CD4-positive, alpha-beta memory T cell (primary cell): Measurements from ENCODE around the gene MTG1. TPM values are rescaled to one million over a fixed set of nuclear protein-coding genes. Genes with fewer than 3 reads are reported as not detected.

Experiments used
- CTCF ChIA-PET: fragments of 350-600 bp; sonication (Branson Sonifier 250); formaldehyde crosslinking; loops from one replicate; lab custom pipeline; 2021; ENCODE audit warnings: inconsistent platforms; ENCODE audit not compliant: partially characterized antibody; lab: Charles Lee
- POLR2A ChIA-PET: fragments of 350-600 bp; sonication (Branson Sonifier 250); formaldehyde crosslinking; loops from one replicate; lab custom pipeline; 2021; ENCODE audit not compliant: partially characterized antibody; lab: Charles Lee
- DNase-seq, 5 donors: peaks; one replicate each; pipeline versions ENCODE4 v3.0.0 to v3.0.0-alpha.2; 2020 to 2022; ENCODE audit warnings: mixed read lengths in 1 of 5
- H3K27ac ChIP-seq: one replicate; pipeline ENCODE4 v1.7.0; 2013; ENCODE audit warnings: low read depth, low read length
- H3K27me3 ChIP-seq: 2 replicates; pipeline ENCODE4 v1.7.0; 2013; ENCODE audit warnings: mild to moderate bottlenecking, low read length, moderate library complexity; ENCODE audit not compliant: insufficient read depth
- H3K36me3 ChIP-seq: 2 replicates; pipeline ENCODE4 v1.7.0; 2013; ENCODE audit warnings: mild to moderate bottlenecking, low read length, moderate library complexity; ENCODE audit not compliant: insufficient read depth
- H3K4me1 ChIP-seq: 2 replicates; pipeline ENCODE4 v1.7.0; 2013; ENCODE audit warnings: mild to moderate bottlenecking, low read length, moderate library complexity; ENCODE audit not compliant: insufficient read depth
- H3K4me3 ChIP-seq, 2 donors: one replicate each; pipeline ENCODE4 v1.7.0; 2013; ENCODE audit warnings: low read length in 2 of 2, mild to moderate bottlenecking in 1 of 2
- H3K9me3 ChIP-seq, 2 donors: one replicate each; pipeline ENCODE4 v1.7.0; 2013; ENCODE audit warnings: low read length in 2 of 2, control low read depth in 1 of 2; ENCODE audit not compliant: control insufficient read depth in 1 of 2
- H3K27ac Mint-ChIP-seq, 7 donors: one replicate each; pipeline ENCODE4 v1.8.0; 2020 to 2021; ENCODE audit warnings: mixed read lengths in 7 of 7, mild to moderate bottlenecking in 6 of 7, inconsistent platforms in 3 of 7, moderate library complexity in 3 of 7
- H3K27me3 Mint-ChIP-seq, 2 donors: one replicate each; pipeline ENCODE4 v1.8.0; 2020 to 2021; ENCODE audit warnings: mixed read lengths in 2 of 2
- H3K36me3 Mint-ChIP-seq, 2 donors: one replicate each; pipeline ENCODE4 v1.8.0; 2020 to 2021; ENCODE audit warnings: mixed read lengths in 2 of 2, inconsistent platforms in 1 of 2, mild to moderate bottlenecking in 1 of 2
- H3K4me1 Mint-ChIP-seq, 4 donors: one replicate each; pipeline ENCODE4 v1.8.0; 2020 to 2021; ENCODE audit warnings: mixed read lengths in 4 of 4, mild to moderate bottlenecking in 1 of 4
- H3K4me3 Mint-ChIP-seq, 8 donors: one replicate each; pipeline ENCODE4 v1.8.0; 2020 to 2021; ENCODE audit warnings: mixed read lengths in 8 of 8, mild to moderate bottlenecking in 7 of 8, moderate library complexity in 6 of 8, inconsistent platforms in 3 of 8
- H3K9me3 Mint-ChIP-seq, 8 donors: one replicate each; pipeline ENCODE4 v1.8.0; 2020 to 2021; ENCODE audit warnings: mixed read lengths in 8 of 8, mild to moderate bottlenecking in 5 of 8, inconsistent platforms in 3 of 8, moderate library complexity in 1 of 8
- intact Hi-C: fragments of 100-400 bp; cut with micrococcal nuclease; formaldehyde crosslinking; loops from one replicate; pipeline ENCODE4 v1.15.1; 2023
- polyA plus RNA-seq, 2 donors: library from polyadenylated mRNA; unstranded; fragments of 300-500 nt; fragmentation: Illumina TruSeq; gene quantifications; one replicate each; pipeline ENCODE4 v1.2.3, GENCODE V29; 2021
- total RNA-seq, 2 experiments: library from RNA; stranded (reverse); gene quantifications; one replicate each; pipeline ENCODE4 v1.2.3, GENCODE V29; 2021

MTG1 gene
- total and polyA plus RNA-seq, 4 experiments from 2014 or later, result 32.6 to 65.4 (median 50.9) TPM

DNA sequence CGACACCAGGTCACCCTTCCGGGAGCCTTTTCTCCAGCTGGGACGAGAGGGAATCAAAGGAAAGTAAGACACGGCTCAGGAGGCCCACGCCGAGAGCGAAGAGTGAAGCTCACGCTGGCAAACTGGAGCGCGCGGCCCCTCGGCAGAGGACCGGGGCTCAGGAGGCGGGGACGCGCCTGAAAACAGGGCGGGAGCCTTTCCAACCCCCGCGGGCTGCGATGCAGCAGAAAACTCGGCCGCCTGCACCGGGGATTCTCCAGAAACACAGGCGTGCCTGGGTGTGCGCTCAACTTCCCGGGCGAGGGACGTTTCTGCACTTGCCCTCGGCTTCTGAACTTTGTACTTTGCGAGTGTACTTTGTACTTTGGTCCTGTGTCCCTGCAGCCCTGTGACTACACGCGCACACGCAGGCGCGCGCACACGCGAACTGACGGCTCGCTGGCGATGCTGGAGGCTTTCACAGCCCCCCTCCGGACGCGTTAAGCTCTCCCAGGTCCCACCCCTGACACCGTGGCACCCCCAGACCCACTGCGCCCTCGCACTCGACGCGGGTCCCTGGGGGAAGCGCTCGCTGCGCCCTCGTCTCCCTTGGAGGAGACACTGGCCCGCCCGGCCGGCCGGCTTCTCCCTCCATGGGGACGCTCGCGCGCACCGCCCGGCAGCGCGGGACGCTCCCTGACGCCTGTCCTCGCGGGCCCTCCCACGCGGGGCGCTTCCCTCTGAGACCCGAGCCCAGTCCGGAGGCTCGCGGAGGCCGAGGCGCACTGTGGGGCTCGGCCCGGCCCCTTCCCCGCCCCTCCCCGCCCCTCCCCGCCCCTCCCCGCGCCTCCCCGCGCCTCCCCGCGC lies 15.5 kb upstream of the MTG1 start:
- ChIA-PET POLR2A (interaction anchor here (0.9 to 5.9 kb wide), 8 partner anchors 12 to 49 kb away, joined by 3 to 68 read pairs (median 6); partner anchors contain the start of genes CALY and FUOM), CTCF (interaction anchor here (1.0 to 1.3 kb wide), 3 partner anchors 12 to 20 kb away, joined by 3 to 5 read pairs (median 3); no protein-coding TSS in a partner anchor)
- Mint-ChIP-seq H3K4me1 (peaks cover 4 to 20% (median 8%) of the 10 kb centered on the region in 4 donors), H3K27me3 (no peaks in the 10 kb centered on the region), H3K4me3 (peak overlapping the region; percentile 86 to 91 (median 88)), H3K27ac (peak overlapping the region in 6 of 7 donors; percentile 68 to 85 (median 76)), H3K36me3 (no peaks in the 10 kb centered on the region), H3K9me3 (no peaks in the 10 kb centered on the region)
- Histone ChIP-seq H3K4me1 (peaks cover 17% of the 10 kb centered on the region), H3K9me3 (no peaks in the 10 kb centered on the region), H3K36me3 (no peaks in the 10 kb centered on the region), H3K4me3 (peak overlapping the region; percentile 57 to 96), H3K27me3 (no peaks in the 10 kb centered on the region), H3K27ac (peak overlapping the region; percentile 60)
- DNase-seq, result peak; percentile 57 to 68 (median 60)
- intact Hi-C loops, result loop anchor here (1.0 kb wide), 3 partner anchors 11 to 49 kb away; partner anchors contain the start of gene MTG1

DNA sequence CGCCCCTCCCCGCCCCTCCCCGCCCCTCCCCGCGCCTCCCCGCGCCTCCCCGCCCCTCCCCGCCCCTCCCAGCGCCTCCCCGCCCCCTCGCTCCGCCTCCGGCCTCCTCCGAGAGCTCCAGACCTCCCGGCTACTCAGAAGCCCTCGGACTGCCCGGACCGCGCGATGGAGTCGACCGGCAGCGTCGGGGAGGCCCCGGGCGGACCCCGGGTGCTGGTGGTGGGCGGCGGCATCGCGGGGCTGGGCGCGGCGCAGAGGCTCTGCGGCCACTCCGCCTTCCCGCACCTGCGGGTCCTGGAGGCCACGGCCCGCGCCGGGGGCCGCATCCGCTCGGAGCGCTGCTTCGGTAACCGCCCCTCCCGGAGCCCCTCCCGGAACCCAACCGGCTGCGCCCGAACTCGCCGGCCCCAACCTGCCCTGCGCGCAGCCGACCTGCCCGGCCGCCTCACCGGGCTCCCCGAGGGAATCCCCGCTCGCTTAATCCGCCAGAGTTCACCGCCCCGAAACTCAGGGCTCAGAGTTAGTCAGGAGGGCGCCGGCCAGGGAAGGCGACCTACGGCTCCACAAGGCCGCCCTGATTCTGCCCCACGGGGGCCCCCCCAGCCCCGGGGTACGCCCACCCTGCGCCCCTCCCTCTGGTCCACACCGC lies 14.7 kb upstream of the MTG1 start, which contains the start of gene PAOX:
TSS of gene PAOX (plus strand) at position 111 of the 649 bp plus-strand sequence. CDS start at position 166, 55 bp downstream.
- no peaks in the 10 kb centered on the region for H3K27me3 Mint-ChIP-seq
- H3K4me3 Mint-ChIP-seq, result peak within 1 kb of the TSS; percentile 86 to 91 (median 88)
- ChIA-PET POLR2A (interaction anchor here (1.1 to 5.9 kb wide), 4 partner anchors 11 to 50 kb away, joined by 6 to 68 read pairs (median 6); partner anchors contain the start of gene CALY), CTCF (interaction anchor here (1.8 kb wide), 1 partner anchor 50 kb away, joined by 7 read pairs; no protein-coding TSS in a partner anchor)
- Histone ChIP-seq H3K9me3 (no peaks in the 10 kb centered on the region), H3K36me3 (peaks cover 4% of the 10 kb centered on the region), H3K4me3 (peak within 1 kb of the TSS; percentile 57 to 96), H3K27me3 (no peaks in the 10 kb centered on the region), H3K27ac (peak within 1 kb of the TSS; percentile 60), H3K4me1 (peaks cover 13% of the 10 kb centered on the region)
- intact Hi-C loops, result loop anchor here (1.0 kb wide), 1 partner anchor 10 kb away; no protein-coding TSS in a partner anchor
- H3K36me3 Mint-ChIP-seq, result peaks cover 0 to 1% of the 10 kb centered on the region in 2 donors
- peak; percentile 61 to 75 (median 65) for DNase-seq
- H3K9me3 Mint-ChIP-seq, result no peaks in the 10 kb centered on the region
- peaks cover 1 to 15% (median 5%) of the 10 kb centered on the region in 4 donors for H3K4me1 Mint-ChIP-seq
- peak within 1 kb of the TSS in 6 of 7 donors; percentile 68 to 85 (median 76) for H3K27ac Mint-ChIP-seq

DNA sequence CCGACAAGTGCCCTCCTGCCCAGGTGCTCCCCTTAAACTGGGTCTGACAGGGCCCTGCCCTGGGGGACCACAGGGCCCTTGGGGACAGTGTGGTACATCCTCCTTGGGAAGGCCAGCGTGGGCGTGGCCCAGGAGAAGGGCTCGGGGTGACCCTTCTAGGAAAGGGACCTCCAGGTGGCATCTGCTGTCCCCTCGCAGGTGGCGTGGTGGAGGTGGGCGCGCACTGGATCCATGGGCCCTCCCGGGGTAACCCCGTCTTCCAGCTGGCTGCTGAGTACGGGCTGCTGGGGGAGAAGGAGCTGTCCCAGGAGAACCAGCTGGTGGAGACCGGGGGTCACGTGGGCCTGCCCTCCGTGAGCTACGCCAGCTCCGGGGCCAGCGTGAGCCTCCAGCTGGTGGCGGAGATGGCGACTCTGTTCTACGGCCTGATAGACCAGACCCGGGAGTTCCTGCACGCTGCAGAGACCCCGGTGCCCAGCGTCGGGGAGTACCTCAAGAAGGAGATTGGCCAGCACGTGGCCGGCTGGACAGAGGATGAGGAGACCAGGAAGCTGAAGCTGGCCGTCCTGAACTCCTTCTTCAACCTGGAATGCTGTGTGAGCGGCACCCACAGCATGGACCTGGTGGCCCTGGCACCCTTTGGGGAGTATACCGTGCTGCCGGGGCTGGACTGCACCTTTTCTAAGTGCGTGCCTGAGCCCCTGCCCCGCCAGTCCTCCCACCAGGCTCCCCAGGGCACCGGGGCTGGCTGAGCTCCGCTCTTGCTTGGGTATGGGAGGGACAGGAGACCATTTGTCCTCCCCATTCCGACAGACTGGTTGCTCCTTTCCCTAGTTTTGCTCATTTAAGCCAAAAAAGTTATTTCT lies 13.9 kb upstream of the MTG1 start:
- Mint-ChIP-seq H3K27me3 (no peaks in the 10 kb centered on the region), H3K9me3 (no peaks in the 10 kb centered on the region), H3K36me3 (peaks cover 0 to 4% of the 10 kb centered on the region in 2 donors), H3K4me1 (peaks cover 1 to 15% (median 5%) of the 10 kb centered on the region in 4 donors), H3K27ac (peak overlapping the region in 6 of 7 donors; percentile 10 to 74 (median 50)), H3K4me3 (peak overlapping the region; percentile 54 to 82 (median 69))
- POLR2A ChIA-PET, result interaction anchor here (5.9 kb wide), 1 partner anchor 10 kb away, joined by 68 read pairs; no protein-coding TSS in a partner anchor
- Histone ChIP-seq H3K4me3 (peak overlapping the region in 1 of 2 donors; percentile 55), H3K27ac (peak overlapping the region; percentile 42), H3K27me3 (no peaks in the 10 kb centered on the region), H3K9me3 (no peaks in the 10 kb centered on the region), H3K36me3 (peaks cover 4% of the 10 kb centered on the region), H3K4me1 (peaks cover 13% of the 10 kb centered on the region)
- intact Hi-C loops, result loop anchor here (1.0 kb wide), 1 partner anchor 9 kb away; no protein-coding TSS in a partner anchor
- DNase-seq, result peak in 1 of 5 donors; percentile 11
- CTCF ChIA-PET, result interaction anchor here (1.8 kb wide), 1 partner anchor 50 kb away, joined by 7 read pairs; no protein-coding TSS in a partner anchor

DNA sequence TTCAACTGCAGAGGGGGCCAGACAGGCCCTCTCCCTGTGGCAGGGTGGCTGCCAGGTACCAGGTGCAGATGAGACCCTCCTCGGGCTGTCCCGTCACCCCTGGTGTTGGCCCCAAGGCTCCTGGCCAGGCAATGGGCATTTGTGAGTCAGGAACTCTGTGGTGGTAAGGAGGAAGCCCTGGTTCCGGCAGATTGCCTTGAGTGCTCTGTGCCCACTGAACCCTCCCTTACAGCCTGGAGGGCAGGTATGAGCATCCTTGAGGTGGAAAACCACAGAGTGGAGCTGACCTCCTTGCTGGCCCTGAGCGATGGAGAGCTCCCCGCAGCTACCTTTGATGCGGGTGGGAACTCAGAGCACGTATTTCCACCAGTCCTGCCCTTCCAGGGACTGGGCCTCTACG lies 12.9 kb upstream of the MTG1 start:
- Histone ChIP-seq H3K27me3 (no peaks in the 10 kb centered on the region), H3K9me3 (no peaks in the 10 kb centered on the region), H3K4me3 (no peak overlapping the region), H3K4me1 (peaks cover 13% of the 10 kb centered on the region), H3K36me3 (peaks cover 4% of the 10 kb centered on the region), H3K27ac (no peak overlapping the region)
- H3K4me3 Mint-ChIP-seq, result peak overlapping the region in 2 of 8 donors; percentile 70 to 73
- H3K27ac Mint-ChIP-seq, result peak overlapping the region in 2 of 7 donors; percentile 8 to 74
- peaks cover 1 to 7% (median 5%) of the 10 kb centered on the region in 4 donors for H3K4me1 Mint-ChIP-seq
- intact Hi-C loops, result no loop called here
- ChIA-PET POLR2A (interaction anchor here (5.9 kb wide), 1 partner anchor 9 kb away, joined by 68 read pairs; no protein-coding TSS in a partner anchor), CTCF (interaction anchor here (1.8 kb wide), 1 partner anchor 51 kb away, joined by 7 read pairs; no protein-coding TSS in a partner anchor)
- peaks cover 0 to 4% of the 10 kb centered on the region in 2 donors for H3K36me3 Mint-ChIP-seq
- DNase-seq, result no peak
- H3K27me3 Mint-ChIP-seq, result no peaks in the 10 kb centered on the region
- H3K9me3 Mint-ChIP-seq, result no peaks in the 10 kb centered on the region

DNA sequence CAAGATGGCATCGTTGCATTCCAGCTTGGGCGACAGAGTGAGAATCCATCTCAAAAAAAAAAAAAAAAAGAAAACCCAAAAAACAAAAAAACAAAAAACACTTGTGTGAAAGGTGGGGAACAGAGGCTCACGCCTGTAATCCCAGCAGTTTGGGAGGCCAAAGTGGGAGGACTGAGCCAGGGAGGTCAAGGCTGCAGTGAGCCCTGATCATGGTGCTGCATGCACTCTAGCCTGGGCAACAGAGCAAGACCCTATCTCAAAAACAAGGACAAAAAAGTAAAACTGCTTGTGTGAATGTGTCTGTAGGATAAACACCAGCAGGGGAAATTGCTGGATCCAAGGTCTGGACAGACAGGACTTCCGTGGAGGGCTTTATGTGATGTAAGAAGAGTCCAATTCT lies 10.4 kb upstream of the MTG1 start:
- peaks cover 2 to 4% of the 10 kb centered on the region in 2 donors for H3K36me3 Mint-ChIP-seq
- no peaks in the 10 kb centered on the region for H3K27me3 Mint-ChIP-seq
- peak overlapping the region in 1 of 7 donors; percentile 10 for H3K27ac Mint-ChIP-seq
- intact Hi-C loops, result no loop called here
- H3K27ac ChIP-seq, result no peak overlapping the region
- H3K4me1 ChIP-seq, result peaks cover 10% of the 10 kb centered on the region
- H3K36me3 ChIP-seq, result peaks cover 4% of the 10 kb centered on the region
- ChIA-PET POLR2A (no interaction called here), CTCF (no interaction called here)
- no peak overlapping the region for H3K4me3 ChIP-seq
- no peak overlapping the region for H3K4me3 Mint-ChIP-seq
- DNase-seq, result no peak
- H3K9me3 ChIP-seq, result no peaks in the 10 kb centered on the region
- no peaks in the 10 kb centered on the region for H3K27me3 ChIP-seq
- peaks cover 4 to 9% (median 5%) of the 10 kb centered on the region in 4 donors for H3K4me1 Mint-ChIP-seq
- no peaks in the 10 kb centered on the region for H3K9me3 Mint-ChIP-seq

DNA sequence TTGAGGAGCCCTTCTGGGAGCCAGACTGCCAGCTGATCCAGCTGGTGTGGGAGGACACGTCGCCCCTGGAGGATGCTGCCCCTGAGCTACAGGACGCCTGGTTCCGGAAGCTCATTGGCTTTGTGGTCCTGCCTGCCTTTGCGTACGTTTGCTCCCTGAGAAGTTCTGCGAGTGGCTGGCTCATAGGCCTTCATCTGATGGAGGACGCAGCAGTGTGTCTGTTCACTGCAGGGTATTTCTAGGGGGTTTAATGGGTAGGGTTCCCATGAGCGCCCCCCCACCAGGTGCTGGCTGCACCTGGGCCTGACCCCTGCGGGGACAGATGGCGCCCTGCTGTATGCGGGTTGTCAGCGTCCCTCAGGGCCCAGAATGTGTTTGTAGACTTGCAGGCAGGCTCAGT lies 9.9 kb upstream of the MTG1 start:
- Histone ChIP-seq H3K4me3 (no peak overlapping the region), H3K36me3 (peaks cover 4% of the 10 kb centered on the region), H3K9me3 (no peaks in the 10 kb centered on the region), H3K4me1 (peaks cover 15% of the 10 kb centered on the region), H3K27ac (no peak overlapping the region), H3K27me3 (no peaks in the 10 kb centered on the region)
- Mint-ChIP-seq H3K4me1 (peaks cover 8 to 14% (median 10%) of the 10 kb centered on the region in 4 donors), H3K4me3 (no peak overlapping the region), H3K36me3 (peaks cover 4% of the 10 kb centered on the region in 2 donors), H3K27me3 (no peaks in the 10 kb centered on the region), H3K9me3 (no peaks in the 10 kb centered on the region), H3K27ac (peak overlapping the region in 1 of 7 donors; percentile 30)
- ChIA-PET CTCF (no interaction called here), POLR2A (no interaction called here)
- intact Hi-C loops, result no loop called here
- no peak for DNase-seq
